Measurements from ENCODE around the gene ACOXL.
"Not testable (repeated sequence)": the region's sequence is repeated elsewhere in the genome, so short reads cannot be mapped to it uniquely, and the experiment has no call there.

Gene ACOXL

GRCh38 chr2:110732422-110733413 lies at the start of gene ACOXL:
Gene ACOXL, plus strand, starts transcription at chr2:110732573. Its CDS starts 35,817 bp downstream, at chr2:110768390.
- no peak for FAIRE-seq

GRCh38 chr2:110682872-110683271 lies 49.5 kb upstream of the ACOXL start:
- no peak for FAIRE-seq

DNA sequence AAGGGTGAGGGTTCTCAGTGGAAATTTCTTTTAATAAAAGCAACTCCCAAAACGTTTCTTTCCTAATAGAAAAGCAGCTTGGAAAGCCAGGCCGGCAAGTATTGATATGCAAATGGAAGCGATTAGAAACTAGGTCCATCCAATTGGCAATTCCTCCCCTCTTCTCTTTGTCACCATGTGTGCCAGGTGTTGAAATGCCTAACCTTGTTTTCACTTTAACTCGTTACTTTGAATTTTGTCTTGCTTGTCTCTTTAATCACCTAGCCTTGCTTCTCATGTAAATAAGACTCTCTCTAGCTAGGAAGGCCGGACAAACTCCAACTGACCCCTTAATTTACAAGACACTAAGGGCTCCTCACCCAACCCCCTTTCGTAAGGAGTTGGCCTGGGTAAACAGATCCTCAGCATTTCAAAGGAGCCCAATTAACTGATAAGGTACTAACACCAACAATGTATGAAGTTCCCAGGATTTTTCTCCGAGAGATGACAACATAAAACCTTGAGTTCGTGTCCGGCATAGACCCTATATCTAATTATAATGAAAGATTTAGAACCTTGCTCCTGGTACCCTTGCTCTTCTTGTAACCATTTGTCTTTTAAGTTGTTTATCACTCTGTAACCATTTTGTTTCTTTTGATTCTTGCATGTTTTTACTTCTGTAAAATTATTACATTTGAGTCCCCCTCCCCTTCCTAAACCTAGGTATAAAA lies 44.4 kb upstream of the ACOXL start:
- not testable (repeated sequence) for FAIRE-seq

GRCh38 chr2:110688594-110689091 lies 43.7 kb upstream of the ACOXL start:
- FAIRE-seq: no peak

DNA sequence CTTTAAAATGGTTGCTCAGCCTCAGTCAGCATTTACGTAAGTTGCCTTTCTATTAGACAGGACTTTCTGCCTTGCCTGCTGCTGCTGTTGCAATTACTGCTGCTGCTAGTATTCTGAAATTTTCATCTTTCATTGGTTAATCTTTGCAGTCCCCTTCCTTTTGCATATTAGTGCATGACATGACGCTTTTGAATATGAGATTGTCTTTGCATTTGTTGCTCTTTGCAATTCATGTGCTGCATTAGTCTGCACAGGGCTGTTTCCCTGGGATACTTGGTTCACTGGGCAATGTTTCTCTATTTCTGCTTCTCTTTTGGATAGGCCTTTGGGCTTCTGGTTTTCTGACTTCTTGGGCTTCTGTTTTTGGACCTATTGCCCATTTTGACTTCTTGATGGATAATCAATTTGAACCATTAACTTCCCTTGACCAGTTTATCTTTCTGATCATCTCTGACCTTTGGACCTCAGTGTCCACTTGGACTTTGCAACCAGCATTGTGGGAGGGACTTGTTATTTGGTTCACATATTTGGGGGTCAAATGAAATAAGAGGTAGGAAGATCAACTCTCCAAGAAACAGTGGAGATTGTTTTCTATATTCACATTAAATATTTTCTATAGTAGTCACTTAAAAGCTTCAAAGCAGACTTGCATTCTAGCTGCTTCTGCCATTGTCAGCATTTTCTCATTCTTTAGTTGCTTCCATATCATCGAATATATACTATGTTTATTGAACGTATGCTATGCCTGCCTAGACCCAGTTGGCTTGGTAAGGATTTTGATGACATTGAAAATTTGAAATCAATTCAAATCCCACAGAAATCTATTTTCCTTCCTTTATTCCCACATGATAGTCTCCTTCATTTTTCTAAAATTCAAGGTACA lies 42.0 kb upstream of the ACOXL start:
- FAIRE-seq: no peak

DNA sequence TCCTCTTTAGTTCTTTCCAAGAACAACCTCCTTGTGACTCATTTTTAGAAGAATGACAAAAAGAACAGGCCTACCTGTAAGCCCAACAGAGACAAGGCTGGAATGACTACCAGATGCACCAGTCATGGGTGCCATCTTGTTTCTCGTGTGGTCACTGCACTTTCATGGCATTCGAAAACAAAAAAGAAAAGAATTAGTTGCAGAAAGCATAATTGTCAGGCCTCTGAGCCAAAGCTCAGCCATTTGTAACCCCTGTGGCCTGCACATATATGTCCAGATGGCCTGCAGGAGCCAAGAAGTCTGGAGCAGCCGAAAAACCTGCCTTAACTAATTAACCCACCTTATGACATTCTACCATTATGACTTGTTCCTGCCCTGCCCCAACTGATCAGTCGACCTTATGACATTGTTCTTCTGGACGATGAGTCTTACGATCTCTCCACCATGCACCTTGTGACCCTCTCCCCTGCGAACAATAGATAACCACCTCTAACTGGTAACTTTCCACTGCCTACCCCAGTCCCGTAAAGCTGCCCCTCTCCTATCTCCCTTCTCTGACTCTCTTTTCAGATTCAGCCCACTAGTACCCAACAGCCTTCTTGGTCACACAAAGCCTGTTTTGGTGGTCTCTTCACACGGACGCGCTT lies 40.6 kb upstream of the ACOXL start:
- no peak for FAIRE-seq

GRCh38 chr2:110695146-110695898 lies 37.1 kb upstream of the ACOXL start:
- FAIRE-seq: not testable (repeated sequence)

GRCh38 chr2:110698253-110698652 lies 34.1 kb upstream of the ACOXL start:
- FAIRE-seq: not testable (repeated sequence)

DNA sequence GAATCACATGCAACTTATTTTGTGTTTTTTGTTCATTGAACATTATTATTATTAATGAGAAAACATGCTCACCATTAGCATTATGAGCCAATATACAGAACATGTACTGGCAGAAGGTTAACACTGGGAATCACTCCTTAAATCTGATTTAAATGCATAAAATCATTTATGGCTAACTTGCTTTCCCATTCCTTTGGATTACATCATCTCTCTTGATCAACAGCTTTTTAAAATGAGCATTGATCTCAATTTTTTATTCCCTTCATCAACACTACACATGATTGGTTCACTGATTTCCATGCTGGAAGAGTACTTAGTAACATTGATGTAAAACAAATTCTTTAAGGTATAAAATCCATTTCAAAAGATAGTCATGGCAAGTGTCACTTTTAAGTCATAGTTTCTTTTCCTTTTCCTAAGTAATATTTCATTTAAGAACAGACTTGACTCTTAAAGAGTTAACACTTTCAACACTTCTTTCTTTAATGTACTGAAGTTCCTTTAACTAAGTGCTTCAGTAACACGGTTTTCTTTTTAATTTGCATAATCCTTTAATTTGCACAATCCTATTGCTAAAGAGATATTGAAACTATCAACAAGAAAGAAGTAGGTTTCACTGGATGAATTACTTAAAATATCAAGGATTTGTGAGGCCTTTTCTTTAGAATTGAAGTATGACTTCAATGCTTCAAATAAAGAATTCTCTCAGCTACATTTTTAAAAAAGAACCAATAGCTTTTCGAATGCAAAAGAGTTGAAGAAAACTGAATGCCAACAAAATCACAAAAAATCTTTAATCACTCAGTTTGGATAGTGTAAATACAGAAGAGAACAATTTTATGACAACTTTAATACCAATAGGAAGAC lies 29.6 kb upstream of the ACOXL start:
- no peak for FAIRE-seq

DNA sequence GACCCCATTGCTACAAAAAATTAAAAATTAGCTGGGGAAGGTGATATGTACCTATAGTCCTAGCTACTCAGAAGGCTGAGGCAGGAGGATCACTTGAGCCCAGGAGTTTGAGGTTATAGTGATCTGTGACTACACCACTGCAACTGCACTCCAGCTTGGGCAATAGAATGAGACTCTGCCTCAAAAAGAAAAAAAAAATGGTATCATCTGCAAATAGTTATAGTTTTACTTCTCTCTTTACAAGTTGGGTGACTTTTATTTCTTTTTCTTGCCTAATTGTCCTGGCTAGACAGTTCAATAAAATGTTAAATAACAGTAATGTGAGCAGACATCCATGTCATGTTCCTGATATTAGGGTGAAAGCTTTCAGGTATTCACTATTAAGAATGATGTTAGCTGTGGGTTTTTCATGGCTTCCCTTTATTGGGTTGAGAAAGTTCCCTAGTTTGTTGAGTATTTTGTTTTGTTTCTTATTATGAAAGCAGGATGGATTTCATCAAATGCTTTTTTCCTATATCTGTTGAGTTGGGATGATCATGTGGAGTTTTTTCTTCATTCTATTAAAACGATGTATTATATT lies 24.9 kb upstream of the ACOXL start:
- FAIRE-seq: no peak

GRCh38 chr2:110708455-110708854 lies 23.9 kb upstream of the ACOXL start:
- FAIRE-seq: no peak

GRCh38 chr2:110712737-110713136 lies 19.6 kb upstream of the ACOXL start:
- FAIRE-seq: no peak

DNA sequence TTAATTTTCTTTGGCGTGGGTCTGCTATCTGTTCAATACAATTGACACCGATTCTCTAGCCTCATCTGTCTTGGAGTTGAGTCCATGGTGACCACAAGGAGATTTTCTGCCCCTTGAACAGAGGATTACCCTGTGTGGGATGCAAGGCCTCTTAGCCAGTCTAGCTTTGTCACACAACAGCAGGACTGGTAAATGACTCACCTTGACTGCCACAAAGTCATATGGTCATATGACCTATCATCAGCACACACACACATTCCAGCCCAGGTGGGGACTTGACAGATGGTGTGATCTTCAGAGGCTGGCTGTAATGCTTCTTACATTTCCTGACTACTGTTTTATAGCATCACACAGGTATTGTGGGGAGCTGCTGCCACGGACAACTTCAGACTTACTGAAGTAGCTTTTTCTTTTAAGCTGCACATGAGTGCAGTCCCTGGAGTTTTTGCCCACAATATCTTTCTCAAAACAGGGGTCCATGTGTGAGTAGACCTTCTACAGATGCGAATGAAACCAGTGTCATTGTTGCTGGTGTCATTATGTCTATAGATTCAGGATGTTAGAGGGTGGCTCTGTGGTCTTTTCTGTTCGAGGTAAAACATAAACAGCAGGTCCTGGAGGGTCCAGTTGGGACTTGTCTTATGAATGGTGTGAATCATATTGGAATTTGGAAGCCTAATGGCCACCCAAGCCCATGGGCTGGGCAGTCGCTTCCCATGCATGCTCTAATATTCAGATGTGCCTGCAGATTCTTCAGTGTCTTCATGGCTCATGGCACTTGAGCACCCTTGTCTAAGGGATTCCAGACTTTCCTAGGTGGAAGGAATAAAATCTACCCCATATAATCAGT lies 18.6 kb upstream of the ACOXL start:
- FAIRE-seq: no peak

DNA sequence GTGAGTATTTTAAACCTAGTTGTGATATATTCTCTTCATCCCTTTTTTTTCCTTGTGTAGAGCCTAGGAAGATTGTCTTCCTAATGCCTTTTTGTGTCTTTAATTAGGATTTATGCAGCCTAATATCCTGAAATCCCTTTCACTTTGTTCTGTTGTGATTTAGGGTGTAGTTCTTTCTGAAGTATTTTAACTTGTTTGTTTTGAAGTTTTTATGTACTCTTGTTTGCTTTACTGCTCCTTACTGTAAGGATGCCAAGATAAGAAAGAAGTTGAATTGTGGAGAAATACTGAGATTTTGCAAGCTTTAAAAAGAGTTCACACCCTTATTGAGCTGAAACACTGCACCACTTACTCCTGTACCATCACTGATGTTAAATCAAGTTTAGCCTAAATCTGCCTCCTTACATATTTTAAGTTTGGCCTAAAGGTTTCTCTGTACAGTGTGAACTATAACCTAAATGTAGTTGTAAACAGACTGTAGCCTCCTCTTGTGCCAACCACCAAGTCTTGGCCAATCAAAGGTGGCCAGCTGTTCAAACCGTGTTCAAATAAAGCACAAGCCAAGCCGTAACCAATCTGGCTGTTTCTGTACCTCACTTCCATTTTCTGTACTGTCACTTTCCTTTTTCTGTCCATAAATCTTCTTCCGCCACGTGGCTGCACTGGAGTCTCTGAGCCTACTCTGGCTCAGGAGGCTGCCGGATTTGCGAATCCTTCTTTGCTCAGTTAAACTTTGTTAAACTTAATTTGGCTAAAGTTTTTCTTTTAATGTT lies 17.7 kb upstream of the ACOXL start:
- no peak for FAIRE-seq

GRCh38 chr2:110716959-110717645 lies 15.3 kb upstream of the ACOXL start:
- no peak for FAIRE-seq

GRCh38 chr2:110717734-110718133 lies 14.6 kb upstream of the ACOXL start:
- no peak for FAIRE-seq

DNA sequence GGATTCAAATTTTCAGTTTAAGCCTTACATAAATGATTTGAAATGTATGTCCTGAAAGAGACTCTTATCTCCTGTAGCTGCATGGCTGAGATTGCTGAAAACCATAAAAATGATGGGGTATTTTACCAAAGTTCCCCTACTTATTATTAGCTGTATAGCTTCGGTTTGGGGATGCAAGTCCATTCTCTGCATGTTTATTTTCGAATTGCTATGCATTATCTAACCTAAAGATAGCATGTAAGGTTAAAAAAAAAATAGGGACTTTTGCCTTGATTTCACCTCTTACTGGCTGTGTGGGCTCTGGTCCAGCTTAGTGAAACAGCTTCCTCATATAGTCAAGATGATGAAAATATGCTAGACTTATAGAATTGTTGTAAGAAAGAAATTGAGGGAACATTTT lies 14.0 kb upstream of the ACOXL start:
- no peak for FAIRE-seq

GRCh38 chr2:110718990-110719389 lies 13.4 kb upstream of the ACOXL start:
- no peak for FAIRE-seq

All from TTC549 (cell line).